Measurements from ENCODE around the gene GALNT6.
"Not testable (repeated sequence)": the region's sequence is repeated elsewhere in the genome, so short reads cannot be mapped to it uniquely, and the experiment has no call there.

GALNT6 gene

DNA sequence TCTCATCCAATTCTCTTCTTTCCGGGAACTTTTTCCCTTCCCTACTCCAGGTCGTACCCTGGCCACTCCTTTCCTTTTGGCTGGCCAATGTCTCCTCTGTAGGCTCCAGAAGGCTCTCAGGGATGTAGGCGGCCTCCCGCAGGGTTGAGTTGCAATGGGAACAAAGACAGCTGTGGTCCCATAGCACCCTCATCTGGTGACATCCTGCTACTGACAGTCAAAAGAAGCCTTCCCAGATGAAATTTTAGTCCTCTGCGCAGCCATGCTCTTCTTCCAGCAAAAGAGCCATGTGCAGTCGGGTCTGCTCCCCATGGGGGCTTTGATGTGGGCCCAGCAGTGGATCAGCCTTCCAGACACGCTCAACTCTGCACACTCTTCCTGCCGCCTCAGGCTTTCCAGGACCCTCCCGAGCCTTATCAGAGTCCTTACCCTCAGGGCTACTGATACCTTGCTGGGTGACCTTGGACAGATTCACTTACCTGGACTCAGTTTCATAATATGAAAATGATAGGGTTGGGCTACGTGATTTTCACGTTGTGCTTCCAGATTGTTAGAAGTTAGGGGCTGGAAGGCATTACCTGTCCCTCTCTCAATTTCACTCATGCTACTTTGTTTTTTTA is 39.2 kb downstream of the GALNT6 start:
- peak; percentile 73 for DNase-seq

DNA sequence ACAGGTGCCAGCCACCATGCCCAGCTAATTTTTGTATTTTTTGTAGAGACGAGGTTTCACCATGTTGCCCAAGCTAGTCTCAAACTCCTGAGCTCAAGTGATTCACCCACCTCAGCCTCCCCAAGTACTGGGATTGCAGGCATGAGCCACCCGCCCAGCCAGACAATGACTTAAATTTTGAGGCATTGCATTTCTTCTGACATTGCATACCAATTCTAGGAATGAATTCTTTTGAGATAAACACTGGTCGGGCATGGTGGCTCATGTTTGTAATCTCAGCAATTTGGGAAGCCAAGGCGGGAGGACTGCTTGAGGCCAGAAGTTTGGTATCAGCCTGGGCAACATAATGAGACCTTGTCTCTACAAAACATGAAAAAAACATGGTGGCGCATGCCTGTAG is 42.2 kb downstream of the GALNT6 start:
- DNase-seq: no peak

DNA sequence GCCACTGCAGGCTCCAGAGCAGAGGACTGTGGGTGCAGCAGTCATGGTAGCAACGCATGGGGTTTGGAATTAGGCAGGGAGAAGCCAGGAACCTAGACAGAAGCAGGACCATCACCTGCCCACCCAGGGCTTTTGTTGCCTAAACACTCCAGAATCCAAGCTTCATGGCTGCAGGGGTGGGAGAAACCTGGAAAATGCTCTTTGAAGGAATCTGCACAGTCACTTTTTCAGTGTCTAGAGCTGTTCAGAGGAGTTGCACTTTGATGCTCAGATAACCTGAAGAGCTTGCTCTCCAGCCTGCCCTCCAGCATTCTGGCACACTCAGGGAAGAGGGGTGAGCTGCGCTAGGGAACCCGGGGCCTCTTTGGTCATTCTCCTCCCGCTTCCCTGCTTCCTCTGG is 43.1 kb downstream of the GALNT6 start:
- no peak for DNase-seq

DNA sequence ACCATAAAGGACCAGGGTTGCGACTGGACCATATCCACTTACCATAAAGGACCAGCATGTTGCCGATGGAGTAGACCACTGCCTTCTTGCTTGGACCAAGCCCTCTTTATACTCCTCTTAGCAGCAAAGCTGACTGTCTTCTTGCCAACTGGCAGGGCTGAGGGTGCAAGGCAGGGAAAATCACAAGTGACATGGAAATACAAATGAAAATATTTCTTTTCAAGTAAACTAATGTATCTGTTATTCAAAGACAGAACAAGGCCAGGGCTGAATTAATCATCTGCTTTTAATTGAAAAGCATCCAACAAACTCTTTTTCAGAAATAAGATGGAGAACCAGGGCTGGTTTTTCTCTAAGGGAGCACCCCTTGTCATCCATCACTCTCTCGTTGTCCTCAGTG is 44.6 kb downstream of the GALNT6 start, which contains the start of gene CELA1:
Gene CELA1 (minus strand): TSS at position 99 of the 400 bp plus-strand sequence. CDS start 41 bp downstream, at position 58.
- DNase-seq: no peak

DNA sequence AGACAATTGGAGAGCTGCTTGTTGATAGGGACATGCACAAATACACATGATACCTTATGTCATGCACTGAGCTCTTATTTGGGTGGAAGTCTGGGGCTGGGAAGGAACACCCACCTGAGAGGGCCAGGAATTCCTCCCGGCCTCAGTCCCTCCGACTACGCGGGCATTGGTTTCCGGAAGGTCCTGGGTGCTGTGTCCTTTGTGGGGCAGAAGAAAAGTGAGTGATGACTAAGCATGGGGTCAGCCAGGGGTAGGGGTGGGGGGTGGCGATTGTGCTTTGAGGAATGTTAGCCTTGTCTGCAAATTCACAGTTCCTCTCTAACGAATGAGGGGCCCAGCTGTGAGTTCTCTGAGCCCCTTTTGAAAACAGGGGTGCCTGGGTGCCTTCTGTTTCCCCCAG is 45.5 kb downstream of the GALNT6 start:
- no peak for DNase-seq

DNA sequence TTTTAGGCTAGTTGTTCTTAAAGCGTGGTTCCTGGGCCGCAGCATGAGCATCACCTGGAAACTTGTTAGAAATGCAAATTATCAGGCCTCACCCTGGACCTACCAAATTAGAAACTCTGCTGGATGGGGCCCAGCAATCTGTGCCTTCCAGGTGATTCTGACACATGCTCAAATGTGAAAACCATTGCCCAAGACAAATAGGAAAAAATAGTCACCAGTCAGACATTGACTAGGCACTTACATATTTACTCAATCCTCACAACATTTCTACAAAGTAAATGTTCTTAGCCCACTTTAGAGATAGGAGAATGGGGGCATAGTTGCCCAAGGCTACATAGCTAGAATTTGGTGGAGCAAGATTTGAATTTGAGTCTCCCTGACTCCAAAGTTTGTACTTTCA is 48.0 kb downstream of the GALNT6 start:
- DNase-seq: no peak

DNA sequence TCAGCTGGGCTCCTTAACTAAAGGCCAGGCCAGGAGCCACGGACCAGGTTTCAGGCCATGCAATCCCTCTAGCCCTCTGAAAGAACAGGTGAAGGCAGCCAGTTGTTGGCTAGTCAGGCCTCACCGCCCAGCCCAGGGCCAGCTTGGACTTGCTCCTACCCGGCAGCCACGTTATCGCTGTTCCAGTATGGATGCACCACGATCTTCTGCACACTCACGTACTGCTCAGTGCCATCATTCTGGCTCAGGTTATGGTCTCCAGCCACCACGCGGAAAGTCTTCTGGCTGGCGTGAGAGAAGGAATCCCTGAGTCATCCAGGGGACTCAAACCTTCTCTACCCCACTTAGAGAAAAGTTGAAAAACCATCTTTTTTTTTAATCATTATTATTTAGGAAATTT is 48.8 kb downstream of the GALNT6 start:
- DNase-seq: no peak

DNA sequence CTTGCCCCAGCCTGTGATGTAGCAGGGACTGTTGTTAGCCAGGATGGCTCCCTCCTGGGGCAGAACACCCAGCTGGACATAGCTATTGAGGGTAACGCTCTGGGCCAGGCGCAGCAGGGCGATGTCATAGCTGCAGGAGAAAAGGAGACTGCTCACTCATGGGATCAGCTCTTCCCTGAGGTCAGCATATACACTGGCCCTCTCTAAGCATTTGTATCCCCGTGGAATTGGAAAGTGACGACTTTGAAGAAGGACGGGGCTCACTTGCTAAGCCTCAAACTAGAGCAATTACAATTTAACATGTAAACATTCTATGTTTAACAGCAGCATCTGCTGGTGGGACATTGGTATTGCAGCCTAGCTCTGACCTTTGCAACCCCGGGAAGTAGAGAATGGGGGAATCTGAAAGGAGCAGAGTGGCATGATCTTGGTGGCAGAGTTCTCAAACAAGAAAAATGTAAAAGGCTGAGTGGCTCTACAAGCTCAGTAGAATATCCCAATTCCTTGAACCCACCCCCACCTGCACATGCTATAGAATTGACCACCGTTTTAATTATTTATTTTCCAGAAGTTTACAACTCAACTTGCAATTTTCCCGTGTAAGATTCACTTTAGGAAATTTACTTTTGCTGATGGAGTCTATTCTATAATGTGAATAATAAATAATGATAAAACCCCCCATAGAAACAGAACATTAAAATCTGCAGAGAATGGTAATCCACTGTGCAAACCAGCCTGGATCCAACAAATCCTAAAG is 49.8 kb downstream of the GALNT6 start:
- DNase-seq: peak; percentile 90

DNA sequence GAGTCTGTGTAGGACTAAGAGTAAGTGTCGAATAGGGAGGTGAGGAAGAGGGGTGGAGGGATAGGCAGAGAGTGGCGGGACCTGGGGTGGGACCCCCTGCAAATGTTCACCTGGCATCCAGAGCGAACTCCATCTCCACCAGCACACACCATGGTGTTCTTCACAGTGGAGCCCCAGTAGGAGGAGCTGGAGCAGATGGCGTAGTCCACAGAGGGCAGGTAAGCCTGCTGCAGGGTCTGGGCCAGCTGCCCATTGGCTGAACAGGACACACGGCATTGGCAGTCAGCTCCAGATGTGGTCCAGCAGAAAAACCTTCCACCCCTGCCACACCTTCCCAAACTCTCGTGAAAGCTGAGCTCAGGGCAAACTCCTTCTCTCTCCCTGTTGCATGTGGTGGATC is 51.5 kb downstream of the GALNT6 start:
- DNase-seq: no peak

DNA sequence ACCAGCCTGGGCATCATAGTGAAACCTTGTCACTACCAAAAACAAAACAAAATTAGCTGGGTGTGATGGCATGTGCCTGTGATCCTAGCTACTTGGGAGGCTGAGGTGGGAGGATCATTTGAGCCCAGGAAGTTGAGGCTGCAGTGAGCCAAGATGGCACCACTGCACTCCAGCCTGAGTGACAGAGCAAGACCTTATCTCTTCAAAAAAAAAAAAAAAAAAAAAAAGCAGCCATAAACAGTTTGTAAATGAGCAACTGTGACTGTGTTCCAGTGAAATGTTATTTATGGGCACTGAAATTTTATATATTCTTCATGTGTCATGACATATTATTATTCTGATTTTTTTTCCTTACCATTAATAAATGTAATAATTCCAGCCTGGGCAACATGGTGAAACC is 53.9 kb downstream of the GALNT6 start:
- DNase-seq: not testable (repeated sequence)

DNA sequence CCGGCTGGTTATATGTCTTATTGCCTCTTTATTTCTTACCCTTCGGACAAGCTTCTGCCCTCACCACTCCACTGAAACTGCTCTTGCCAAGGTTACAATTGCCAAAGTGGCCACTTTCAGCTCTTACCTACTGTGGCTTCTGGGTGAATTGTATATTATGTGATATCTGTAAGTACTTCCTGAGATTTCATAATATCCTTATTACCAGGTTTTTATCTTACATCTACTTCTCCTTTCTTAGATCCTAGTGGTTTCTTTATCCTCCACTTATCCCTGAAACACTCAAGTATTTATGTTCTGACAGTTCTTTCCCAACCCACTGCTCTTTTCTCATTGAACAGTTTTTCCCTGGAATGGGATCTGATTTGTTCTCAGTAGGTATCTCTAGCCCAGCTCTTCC is 55.3 kb downstream of the GALNT6 start:
- peak; percentile 64 for DNase-seq

DNA sequence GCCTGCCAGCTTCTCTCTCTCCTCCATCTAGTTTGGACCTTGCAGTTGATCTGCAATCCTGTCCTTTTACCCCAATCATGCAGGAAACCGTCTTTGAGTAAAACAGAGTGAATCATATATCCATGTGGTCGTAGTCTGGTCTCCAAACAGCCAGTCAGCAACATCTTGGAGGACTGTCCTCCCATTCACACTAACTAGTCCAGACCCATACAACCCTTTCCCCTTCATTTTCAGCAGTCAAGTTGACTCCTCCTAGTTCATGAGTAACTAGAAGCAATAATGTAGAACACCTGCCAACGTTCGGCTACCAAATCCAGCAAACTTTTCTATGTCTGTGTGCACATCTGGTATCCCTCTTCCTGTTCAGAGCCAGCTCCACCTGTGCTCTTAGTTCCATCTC is 56.4 kb downstream of the GALNT6 start:
- DNase-seq: no peak

DNA sequence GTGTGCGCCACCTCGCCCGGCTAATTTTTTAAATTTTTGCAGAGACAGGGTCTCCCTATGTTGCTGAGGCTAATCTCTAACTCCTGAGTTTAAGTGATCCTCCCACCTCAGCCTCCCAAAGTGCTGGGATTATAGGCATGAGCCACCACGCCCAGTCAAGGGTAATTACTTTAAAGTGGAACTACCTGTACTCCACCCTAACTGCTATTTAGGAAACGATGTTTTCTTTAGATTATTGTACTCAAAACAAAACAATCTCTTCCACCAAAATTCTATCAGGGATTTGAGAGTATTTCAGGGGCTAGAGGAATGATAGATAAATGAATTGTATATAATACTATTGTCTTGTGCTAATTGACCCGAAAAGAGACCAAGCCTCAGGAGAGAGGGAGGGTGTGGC is 57.7 kb downstream of the GALNT6 start:
- no peak for DNase-seq

DNA sequence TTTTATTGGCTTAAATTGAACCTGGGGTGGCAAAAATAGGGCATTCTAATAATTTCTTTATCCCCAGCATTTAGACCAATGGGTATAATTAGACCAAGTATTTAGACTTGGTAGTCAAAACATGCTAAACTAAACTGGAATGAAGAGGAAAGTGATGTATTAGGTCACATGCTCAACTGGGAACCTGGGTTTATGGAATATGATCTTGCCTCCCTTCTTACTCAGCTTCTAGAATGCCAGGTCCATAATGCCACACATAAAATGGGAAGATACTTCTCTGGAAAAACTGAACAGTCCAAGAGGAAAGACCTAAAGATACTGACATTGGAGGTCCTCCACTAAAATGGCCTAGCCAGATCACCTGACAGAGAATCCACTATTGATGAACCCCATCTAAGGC is 61.0 kb downstream of the GALNT6 start:
- no peak for DNase-seq

DNA sequence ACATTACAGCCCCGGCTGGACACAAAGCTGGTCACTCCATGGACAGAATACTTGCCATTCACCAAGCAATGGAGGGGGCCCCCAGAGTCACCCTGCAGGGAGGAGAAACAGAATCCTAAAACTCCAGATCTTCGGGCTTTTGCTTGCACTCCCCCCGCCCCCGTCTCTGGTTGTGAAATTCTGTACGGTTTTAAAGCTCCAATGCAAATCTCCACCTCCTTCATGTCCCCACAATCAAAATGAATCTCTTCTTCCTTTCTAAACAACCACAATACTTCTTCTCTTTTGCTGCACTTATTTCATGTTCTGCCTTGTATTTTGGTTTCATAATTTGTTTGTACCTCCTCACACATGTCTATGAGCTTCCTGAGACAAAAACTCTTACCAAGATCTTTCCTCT is 61.5 kb downstream of the GALNT6 start:
- DNase-seq: peak; percentile 54

DNA sequence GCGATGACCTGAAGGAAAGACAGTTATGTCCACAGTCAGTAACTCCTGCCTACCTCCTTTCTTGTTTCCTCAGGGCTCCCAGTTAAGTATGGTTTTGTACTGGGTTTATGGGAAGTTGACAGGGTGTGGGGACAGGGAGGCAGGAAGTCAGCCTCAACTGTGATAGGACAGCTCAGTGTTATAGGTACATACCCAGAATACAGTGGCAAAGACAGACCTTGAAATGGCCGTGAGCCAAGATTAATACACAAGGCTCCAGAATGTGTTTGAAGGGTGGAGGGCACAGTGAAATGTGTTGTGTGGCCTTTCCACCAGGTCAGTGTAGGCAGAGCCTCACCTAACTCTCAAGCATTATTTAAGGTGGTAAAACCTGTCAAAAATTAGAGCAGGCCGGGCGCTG is 62.6 kb downstream of the GALNT6 start:
- DNase-seq: no peak

DNA sequence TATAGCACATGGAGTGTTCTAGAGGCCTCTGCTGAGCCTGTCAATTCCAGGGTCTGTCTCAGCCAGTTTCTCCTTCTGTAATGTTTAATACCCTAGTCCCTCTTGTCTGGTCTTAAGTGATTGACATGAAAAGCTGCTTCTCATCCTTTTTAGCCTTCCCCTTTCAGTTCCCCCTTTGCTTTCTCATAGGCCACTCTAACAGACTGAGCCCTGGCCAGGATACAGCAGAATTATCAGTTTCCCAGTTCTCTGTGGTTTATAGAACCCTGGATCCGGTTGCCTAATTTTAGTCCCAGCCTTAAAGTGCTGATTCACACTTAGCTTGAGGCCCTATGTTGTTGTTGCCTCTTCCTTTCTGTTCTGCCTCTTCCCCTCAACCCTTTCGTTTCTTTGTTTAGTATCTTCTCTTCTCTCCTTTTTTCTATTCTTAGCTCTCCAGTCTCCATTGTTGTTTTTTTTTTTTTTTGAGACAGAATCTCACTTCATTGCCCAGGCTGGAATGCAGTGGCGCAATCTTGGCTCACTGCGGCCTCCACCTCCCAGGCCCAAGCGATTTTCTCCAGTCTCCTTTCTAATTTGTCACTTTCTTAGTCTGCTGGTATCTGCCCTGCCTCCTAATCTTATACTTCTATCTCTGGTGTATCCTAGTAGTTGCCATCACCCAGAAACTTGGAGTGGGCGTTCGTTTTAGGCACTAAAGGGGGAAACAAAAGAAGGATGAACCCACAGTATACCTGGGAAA is 64.3 kb downstream of the GALNT6 start:
- peak; percentile 95 for DNase-seq

DNA sequence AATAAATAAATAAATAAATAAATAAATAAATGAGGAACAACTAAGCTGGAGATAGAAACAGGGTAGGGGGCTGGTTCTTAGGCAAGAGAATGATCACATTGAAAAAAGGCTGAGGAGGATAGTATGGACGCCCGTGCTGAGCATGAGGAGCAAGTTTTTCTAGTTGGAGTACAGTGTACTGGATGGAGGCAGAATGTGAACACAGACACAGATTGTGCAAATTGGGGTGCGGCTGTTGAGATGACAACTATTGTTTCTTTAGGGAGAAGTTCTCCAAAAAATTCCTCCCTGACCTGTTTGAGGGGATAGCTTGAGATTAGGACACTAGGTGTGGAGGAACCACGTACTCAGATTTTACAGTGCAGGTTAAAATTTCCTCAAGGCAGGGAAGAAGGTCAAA is 66.3 kb downstream of the GALNT6 start:
- DNase-seq: no peak

DNA sequence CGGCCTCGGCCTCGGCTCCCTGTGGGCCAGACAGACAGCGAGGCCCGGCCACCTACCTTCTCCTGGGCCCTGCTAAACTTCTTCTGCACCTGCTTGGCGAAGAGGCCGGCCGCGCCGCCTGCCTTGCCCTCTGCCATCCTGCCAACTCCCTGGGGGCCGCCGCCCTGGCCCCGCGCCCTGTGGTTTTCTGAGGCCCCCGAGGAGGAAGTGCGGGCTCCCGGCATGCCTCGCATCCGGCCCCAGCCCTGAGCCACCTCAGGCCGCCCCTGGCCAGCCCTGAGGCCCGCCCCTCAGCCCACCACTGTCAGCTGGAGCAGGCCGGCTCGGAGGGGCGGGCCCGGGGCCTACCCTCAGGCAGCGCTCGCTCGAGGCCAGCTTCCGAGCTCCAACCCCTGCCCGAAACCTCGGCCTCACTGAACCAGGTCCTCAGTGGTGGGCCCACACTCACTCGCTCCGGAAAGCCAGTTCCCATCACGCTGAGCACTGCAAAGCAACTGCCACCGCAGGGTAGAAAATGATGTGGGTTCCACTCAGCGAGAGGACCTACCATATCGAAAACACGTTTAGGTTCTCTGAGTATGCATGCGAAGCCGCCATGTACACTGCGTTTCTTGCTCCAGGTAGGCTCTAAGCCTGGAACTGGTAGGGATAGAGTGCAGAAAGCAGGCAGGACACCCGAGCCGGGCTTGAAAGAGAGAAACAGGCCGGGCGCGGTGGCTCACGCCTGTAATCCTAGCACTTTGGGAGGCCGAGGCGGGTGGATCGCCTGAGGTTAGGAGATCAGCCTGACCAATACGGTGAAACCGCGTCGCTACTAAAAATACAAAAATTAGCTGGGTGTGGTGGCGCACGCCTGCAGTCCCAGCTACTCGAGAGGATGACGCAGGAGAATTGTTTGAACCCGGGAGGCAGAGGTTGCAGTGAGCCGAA is 67.0 kb downstream of the GALNT6 start, which contains the start of gene BIN2:
Gene BIN2 (minus strand): TSS at position 209 of the 930 bp plus-strand sequence. CDS start 72 bp downstream, at position 137.
- peak; percentile 88 for DNase-seq

DNA sequence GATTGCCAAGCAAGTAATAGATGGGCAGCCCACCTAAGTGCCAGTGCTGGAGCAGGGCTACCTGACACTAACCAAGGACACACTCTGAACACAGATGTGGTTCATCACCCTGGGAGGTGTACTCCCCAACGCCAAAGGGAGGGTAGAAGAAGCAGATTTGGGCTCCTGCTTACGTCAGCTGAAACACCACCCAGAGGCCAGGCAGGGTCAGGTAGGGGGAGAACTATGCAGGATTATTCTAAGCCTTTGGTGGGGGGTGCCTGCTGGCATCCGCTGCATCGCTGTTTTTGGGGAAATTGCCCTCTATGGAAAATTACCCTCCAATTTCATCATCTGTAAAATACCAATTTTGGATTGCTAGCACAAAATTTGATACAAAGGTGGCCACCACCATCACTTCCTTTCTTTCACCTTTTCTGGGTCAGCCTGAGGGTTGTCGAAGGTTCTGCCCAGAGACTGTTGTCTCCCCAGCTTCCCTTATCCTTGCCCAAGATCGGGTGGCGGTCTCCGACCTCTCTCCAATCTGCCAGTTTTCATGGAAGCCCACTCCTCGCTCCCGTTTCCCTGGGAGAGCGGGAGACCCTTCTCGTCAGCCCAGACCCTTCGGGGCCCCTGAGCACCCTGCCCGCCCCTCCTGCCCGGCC is 67.8 kb downstream of the GALNT6 start:
- peak; percentile 57 for DNase-seq

DNA sequence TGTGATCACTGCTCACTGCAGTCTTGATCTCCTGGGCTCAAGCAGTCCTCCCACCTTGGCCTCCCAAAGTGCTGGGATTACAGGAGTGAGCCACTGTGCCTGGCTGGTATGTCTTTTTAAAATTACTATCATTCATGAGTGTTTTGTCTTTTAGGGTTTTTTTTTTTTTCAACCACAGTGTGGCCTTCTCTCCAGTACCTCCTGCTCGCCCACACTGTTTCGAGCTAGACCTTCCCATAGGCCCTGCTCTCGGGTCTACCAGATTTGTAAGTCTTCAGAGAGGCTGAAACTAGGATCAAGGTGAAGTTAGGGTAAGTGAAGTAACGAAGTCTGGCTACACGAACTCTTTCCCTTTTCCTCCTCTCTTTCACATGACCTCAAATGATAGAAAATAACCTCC is 68.8 kb downstream of the GALNT6 start:
- peak; percentile 26 for DNase-seq

DNA sequence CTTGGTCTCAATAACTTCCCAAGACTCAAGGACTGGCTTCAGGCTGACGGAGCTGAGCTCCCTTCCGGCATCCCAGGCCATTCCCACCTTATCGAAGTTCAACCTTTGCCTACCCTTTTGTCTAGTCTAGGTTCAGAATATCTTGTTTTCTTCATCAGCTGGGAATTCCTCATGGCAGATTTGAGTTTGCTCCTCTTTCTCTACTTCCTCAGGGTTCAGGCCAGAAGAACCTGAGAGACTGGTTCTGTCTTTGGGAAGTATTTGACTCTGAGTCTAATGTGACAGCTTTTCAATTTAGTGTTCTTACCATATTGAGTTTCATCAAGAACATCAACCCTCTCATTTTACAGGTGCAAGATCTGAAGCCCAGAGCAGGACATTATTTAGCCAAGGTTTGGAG is 69.3 kb downstream of the GALNT6 start:
- DNase-seq: no peak
